Muscle layer of duodenum (tissue), 2 donors: Measurements from ENCODE around the gene MAGI1.
"Not testable (repeated sequence)": the region's sequence is repeated elsewhere in the genome, so short reads cannot be mapped to it uniquely, and the experiment has no call there.

Experiments
- H3K27ac ChIP-seq: one replicate; pipeline ENCODE4 v1.7.0; 2013; ENCODE audit warnings: mild to moderate bottlenecking, low read length
- H3K27me3 ChIP-seq: one replicate; pipeline ENCODE4 v1.7.0; 2013; ENCODE audit warnings: low read depth, mild to moderate bottlenecking, control low read depth, low read length
- H3K36me3 ChIP-seq, 2 donors: one replicate each; pipeline ENCODE4 v1.7.0; 2013; ENCODE audit warnings: low read length in 2 of 2, control low read depth in 1 of 2, mild to moderate bottlenecking in 1 of 2; ENCODE audit not compliant: insufficient read depth in 2 of 2, control insufficient read depth in 1 of 2
- H3K4me1 ChIP-seq, 2 donors: one replicate each; pipeline ENCODE4 v1.7.0; 2013; ENCODE audit warnings: low read length in 2 of 2, mild to moderate bottlenecking in 2 of 2, control low read depth in 1 of 2, moderate library complexity in 1 of 2; ENCODE audit not compliant: insufficient read depth in 2 of 2, control insufficient read depth in 1 of 2
- H3K4me3 ChIP-seq, 2 donors: one replicate each; pipeline ENCODE4 v1.7.0; 2013; ENCODE audit warnings: low read length in 2 of 2, low read depth in 1 of 2, mild to moderate bottlenecking in 1 of 2
- H3K9me3 ChIP-seq, 2 donors: one replicate each; pipeline ENCODE4 v1.7.0; 2013; ENCODE audit warnings: low read length in 2 of 2, control low read depth in 1 of 2, mild to moderate bottlenecking in 1 of 2; ENCODE audit not compliant: control insufficient read depth in 1 of 2
- donor health status: healthy.

MAGI1 gene

GRCh38 chr3:65523878-65524277 is 514.8 kb downstream of the MAGI1 start:
- Histone ChIP-seq H3K27me3 (no peaks in the 10 kb centered on the region), H3K36me3 (no peaks in the 10 kb centered on the region), H3K27ac (no peak overlapping the region), H3K4me3 (no peak overlapping the region), H3K4me1 (peaks cover 0 to 12% of the 10 kb centered on the region in 2 donors), H3K9me3 (no peaks in the 10 kb centered on the region)

- H3K36me3 ChIP-seq = no peaks in the 10 kb centered on the region
- H3K27ac ChIP-seq = no peak overlapping the region
- H3K4me1 ChIP-seq = peaks cover 0 to 12% of the 10 kb centered on the region in 2 donors
- H3K4me3 ChIP-seq = no peak overlapping the region
- H3K27me3 ChIP-seq = no peaks in the 10 kb centered on the region
- no peaks in the 10 kb centered on the region for H3K9me3 ChIP-seq
Measured at GRCh38 chr3:65521032-65521431, 517.7 kb downstream of the MAGI1 start.

GRCh38 chr3:65516998-65517397 is 521.7 kb downstream of the MAGI1 start:
- H3K27ac ChIP-seq = no peak overlapping the region
- H3K36me3 ChIP-seq = no peaks in the 10 kb centered on the region

GRCh38 chr3:65514317-65514716 is 524.4 kb downstream of the MAGI1 start:
- H3K27ac ChIP-seq, H3K36me3 ChIP-seq, H3K4me3 ChIP-seq, H3K4me1 ChIP-seq, H3K27me3 ChIP-seq, H3K9me3 ChIP-seq: not testable (repeated sequence)

More at GRCh38 chr3:65516998-65517397, 521.7 kb downstream of the MAGI1 start:
- H3K4me3 ChIP-seq = no peak overlapping the region
- no peaks in the 10 kb centered on the region for H3K4me1 ChIP-seq
- no peaks in the 10 kb centered on the region for H3K9me3 ChIP-seq
- no peaks in the 10 kb centered on the region for H3K27me3 ChIP-seq

- H3K4me3 ChIP-seq, H3K9me3 ChIP-seq, H3K27ac ChIP-seq, H3K4me1 ChIP-seq, H3K36me3 ChIP-seq, H3K27me3 ChIP-seq: not testable (repeated sequence)
Measured at GRCh38 chr3:65509423-65509794, 529.3 kb downstream of the MAGI1 start.

- Histone ChIP-seq H3K4me1 (no peaks in the 10 kb centered on the region), H3K27ac (no peak overlapping the region), H3K9me3 (peaks cover 0 to 2% of the 10 kb centered on the region in 2 donors), H3K27me3 (no peaks in the 10 kb centered on the region), H3K4me3 (no peak overlapping the region), H3K36me3 (no peaks in the 10 kb centered on the region)
Measured at GRCh38 chr3:65508750-65509422, 529.8 kb downstream of the MAGI1 start.

GRCh38 chr3:65507437-65507836 is 531.3 kb downstream of the MAGI1 start:
- Histone ChIP-seq H3K4me1 (no peaks in the 10 kb centered on the region), H3K4me3 (no peak overlapping the region), H3K27ac (no peak overlapping the region), H3K9me3 (peaks cover 0 to 2% of the 10 kb centered on the region in 2 donors), H3K27me3 (no peaks in the 10 kb centered on the region), H3K36me3 (no peaks in the 10 kb centered on the region)

- no peak overlapping the region for H3K27ac ChIP-seq
- no peaks in the 10 kb centered on the region for H3K9me3 ChIP-seq
- H3K27me3 ChIP-seq = no peaks in the 10 kb centered on the region
- peaks cover 0 to 4% of the 10 kb centered on the region in 2 donors for H3K4me1 ChIP-seq
- no peak overlapping the region for H3K4me3 ChIP-seq
- no peaks in the 10 kb centered on the region for H3K36me3 ChIP-seq
Measured at GRCh38 chr3:65503776-65504175, 534.9 kb downstream of the MAGI1 start.

GRCh38 chr3:65502526-65502925 is 536.2 kb downstream of the MAGI1 start:
- Histone ChIP-seq H3K27me3 (no peaks in the 10 kb centered on the region), H3K4me1 (peaks cover 0 to 6% of the 10 kb centered on the region in 2 donors), H3K4me3 (no peak overlapping the region), H3K36me3 (no peaks in the 10 kb centered on the region), H3K9me3 (no peaks in the 10 kb centered on the region), H3K27ac (no peak overlapping the region)

GRCh38 chr3:65500398-65501306 is 538.1 kb downstream of the MAGI1 start:
- H3K9me3 ChIP-seq = no peaks in the 10 kb centered on the region
- no peak overlapping the region for H3K27ac ChIP-seq
- H3K4me3 ChIP-seq = no peak overlapping the region
- no peaks in the 10 kb centered on the region for H3K36me3 ChIP-seq
- H3K4me1 ChIP-seq = peaks cover 0 to 11% of the 10 kb centered on the region in 2 donors
- H3K27me3 ChIP-seq = no peaks in the 10 kb centered on the region

- H3K27ac ChIP-seq = no peak overlapping the region
- no peak overlapping the region for H3K4me3 ChIP-seq
- H3K9me3 ChIP-seq = no peaks in the 10 kb centered on the region
- no peaks in the 10 kb centered on the region for H3K27me3 ChIP-seq
- H3K4me1 ChIP-seq = peaks cover 0 to 19% of the 10 kb centered on the region in 2 donors
- H3K36me3 ChIP-seq = no peaks in the 10 kb centered on the region
Measured at GRCh38 chr3:65497846-65498245, 540.9 kb downstream of the MAGI1 start.
